Activated T-cell treated with anti-CD3 and anti-CD28 coated beads, Interleukin-2, amount 50 U/mL, for 4 hours (primary cell): ENCODE measurements around the gene VAC14. TPM values are rescaled to one million over a fixed set of nuclear protein-coding genes. Genes with fewer than 3 reads are reported as not detected.

Source experiments
- ATAC-seq, 2 donors: fragments of 200-7000 bp; cut with Tn5 transposase; one replicate each; pipeline ENCODE4 v1.10.0; 2021
- DNase-seq: peaks from one replicate; pipeline ENCODE4 v3.0.0-alpha.2; 2020
- H3K27me3 Mint-ChIP-seq: one replicate; pipeline ENCODE4 v1.8.0; 2021; ENCODE audit warnings: low read depth, mixed read lengths
- H3K36me3 Mint-ChIP-seq: one replicate; pipeline ENCODE4 v1.8.0; 2022; ENCODE audit warnings: mixed read lengths; ENCODE audit not compliant: insufficient read depth
- H3K4me1 Mint-ChIP-seq: one replicate; pipeline ENCODE4 v1.8.0; 2021; ENCODE audit warnings: low read depth, mixed read lengths
- H3K4me3 Mint-ChIP-seq: one replicate; pipeline ENCODE4 v1.8.0; 2021; ENCODE audit warnings: mild to moderate bottlenecking, moderate library complexity, mixed read lengths
- H3K9me3 Mint-ChIP-seq: one replicate; pipeline ENCODE4 v1.8.0; 2021; ENCODE audit warnings: mixed read lengths
- total RNA-seq, 3 donors: library from RNA; stranded (reverse); gene quantifications; one replicate each; pipeline ENCODE4 v1.2.1, GENCODE V29; 2021

Gene VAC14
- total RNA-seq, 3 donors from 2014 or later = 48.3 to 54.5 (median 49.3) TPM

DNA sequence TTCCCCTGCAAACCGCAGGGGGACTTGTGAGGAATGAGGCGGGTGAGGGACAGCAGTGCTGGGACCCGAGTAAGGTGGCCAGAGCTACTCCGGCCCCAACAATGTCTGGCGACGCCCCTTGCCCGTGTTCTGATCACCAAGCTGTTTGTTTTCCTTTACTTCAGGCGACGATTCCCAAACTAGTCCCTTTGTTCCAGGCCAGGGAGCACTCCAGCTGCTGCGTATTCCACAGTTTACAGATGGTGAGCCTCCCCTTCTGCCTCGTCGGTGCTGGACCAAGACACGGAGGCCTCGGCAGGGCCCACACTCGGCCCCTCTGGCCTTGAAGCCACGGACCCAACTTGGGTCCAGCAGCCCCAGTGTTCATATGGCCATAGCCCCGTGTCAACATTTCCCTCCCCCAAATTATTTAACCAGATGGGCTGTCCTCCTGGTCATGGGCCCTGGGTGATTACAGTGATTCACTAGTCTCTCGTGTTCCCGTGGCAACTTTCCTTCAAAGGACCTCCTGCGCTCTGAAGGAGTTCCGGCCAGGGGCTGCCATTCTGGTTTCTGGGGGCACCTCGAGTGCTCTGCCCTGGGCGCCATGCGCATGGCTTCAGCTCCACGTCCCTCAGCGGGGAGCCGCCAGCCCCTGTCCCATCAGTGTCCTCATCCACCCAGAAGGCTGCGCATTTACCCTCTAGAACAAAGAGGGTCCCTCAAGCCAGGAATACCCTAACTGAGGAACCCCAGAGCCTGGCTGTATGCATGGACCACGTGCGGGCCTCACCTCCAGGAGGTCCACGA lies 90.3 kb downstream of the VAC14 start:
- H3K36me3 Mint-ChIP-seq = peaks cover 8% of the 10 kb centered on the region
- H3K4me3 Mint-ChIP-seq = no peak overlapping the region
- no peaks in the 10 kb centered on the region for H3K4me1 Mint-ChIP-seq
- H3K27me3 Mint-ChIP-seq = no peaks in the 10 kb centered on the region
- no peak for ATAC-seq
- H3K9me3 Mint-ChIP-seq = no peaks in the 10 kb centered on the region
- DNase-seq = no peak

DNA sequence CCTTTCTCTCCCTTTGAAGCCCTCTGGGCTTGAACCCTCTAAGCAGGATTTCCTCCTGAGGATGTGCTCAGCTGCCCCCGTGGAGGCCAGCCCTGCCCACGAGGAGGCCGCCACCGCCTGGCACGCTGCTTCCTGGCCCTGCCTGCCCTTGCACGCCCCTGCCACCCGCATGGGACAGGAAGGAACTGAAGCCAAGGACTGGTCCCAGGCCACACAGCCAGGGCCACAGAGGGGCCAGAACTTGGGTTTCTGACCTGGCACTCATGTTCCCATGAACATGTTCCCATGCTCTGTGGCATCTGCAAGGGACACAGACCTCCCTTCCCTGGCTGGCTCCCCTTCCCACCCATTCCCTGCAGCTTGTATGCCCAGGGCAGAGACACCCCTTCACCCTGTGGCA lies 91.0 kb downstream of the VAC14 start:
- no peak for DNase-seq
- ATAC-seq = no peak
- Mint-ChIP-seq H3K36me3 (peaks cover 8% of the 10 kb centered on the region), H3K9me3 (no peaks in the 10 kb centered on the region), H3K27me3 (no peaks in the 10 kb centered on the region), H3K4me3 (no peak overlapping the region), H3K4me1 (no peaks in the 10 kb centered on the region)

DNA sequence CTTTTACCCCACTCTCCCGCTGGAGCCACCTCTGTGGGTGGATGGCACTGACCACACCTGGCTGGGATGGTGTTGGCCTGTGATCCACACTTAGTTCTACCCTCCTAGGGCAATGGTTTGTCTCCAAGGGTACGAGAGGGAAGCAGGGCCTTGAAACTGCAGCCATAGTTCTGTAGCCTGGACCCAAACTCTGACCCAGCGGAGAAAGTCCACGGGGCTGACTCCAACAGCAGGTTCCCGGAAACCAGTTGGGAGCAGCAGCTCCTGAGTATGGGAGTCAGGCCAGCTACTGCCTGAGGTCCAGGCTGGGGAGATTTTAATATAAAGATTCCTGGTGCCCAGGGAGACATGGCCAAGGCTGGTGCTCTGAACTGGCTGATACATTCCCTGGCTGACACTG lies 91.5 kb downstream of the VAC14 start:
- H3K4me3 Mint-ChIP-seq = no peak overlapping the region
- H3K4me1 Mint-ChIP-seq = no peaks in the 10 kb centered on the region
- H3K27me3 Mint-ChIP-seq = no peaks in the 10 kb centered on the region
- ATAC-seq (no peak), DNase-seq (no peak)
- H3K36me3 Mint-ChIP-seq = peaks cover 8% of the 10 kb centered on the region
- no peaks in the 10 kb centered on the region for H3K9me3 Mint-ChIP-seq

GRCh38 chr16:70708366-70709246 lies 92.4 kb downstream of the VAC14 start:
- peaks cover 8% of the 10 kb centered on the region for H3K36me3 Mint-ChIP-seq
- H3K4me1 Mint-ChIP-seq = no peaks in the 10 kb centered on the region
- DNase-seq (no peak), ATAC-seq (no peak)
- no peak overlapping the region for H3K4me3 Mint-ChIP-seq
- no peaks in the 10 kb centered on the region for H3K9me3 Mint-ChIP-seq
- no peaks in the 10 kb centered on the region for H3K27me3 Mint-ChIP-seq

DNA sequence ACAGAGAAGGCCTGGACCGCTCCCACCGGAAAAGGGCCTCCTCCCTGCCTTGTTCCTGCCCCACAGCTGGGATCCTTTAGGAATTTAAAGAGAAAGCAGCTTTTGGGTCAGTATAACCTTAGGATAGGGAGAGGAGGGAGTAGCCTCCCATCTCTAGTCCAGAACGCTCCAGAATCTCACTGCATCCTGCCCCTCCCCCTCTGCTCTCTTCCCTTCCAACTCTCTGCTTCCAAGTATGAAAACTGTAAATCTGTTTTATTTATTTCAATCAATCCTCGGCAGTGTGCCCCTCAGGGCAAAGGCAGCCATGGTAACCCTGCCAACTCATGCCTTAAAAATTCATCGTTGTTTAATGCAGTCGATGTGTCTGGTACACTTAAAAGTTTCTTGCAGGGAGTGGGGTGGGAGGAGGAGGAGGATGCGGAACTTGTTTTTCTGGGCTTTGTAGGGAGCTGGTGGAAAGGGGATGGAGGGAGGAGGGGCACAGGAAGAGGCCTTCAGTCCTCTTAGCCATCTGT lies 94.0 kb downstream of the VAC14 start:
- H3K9me3 Mint-ChIP-seq = no peaks in the 10 kb centered on the region
- DNase-seq (no peak), ATAC-seq (no peak)
- no peaks in the 10 kb centered on the region for H3K27me3 Mint-ChIP-seq
- H3K4me3 Mint-ChIP-seq = no peak overlapping the region
- no peaks in the 10 kb centered on the region for H3K4me1 Mint-ChIP-seq
- H3K36me3 Mint-ChIP-seq = peaks cover 8% of the 10 kb centered on the region

- ATAC-seq = no peak
- H3K4me3 Mint-ChIP-seq = no peak overlapping the region
These were observed 95.9 kb downstream of the VAC14 start for GRCh38 chr16:70705056-70705455.

DNA sequence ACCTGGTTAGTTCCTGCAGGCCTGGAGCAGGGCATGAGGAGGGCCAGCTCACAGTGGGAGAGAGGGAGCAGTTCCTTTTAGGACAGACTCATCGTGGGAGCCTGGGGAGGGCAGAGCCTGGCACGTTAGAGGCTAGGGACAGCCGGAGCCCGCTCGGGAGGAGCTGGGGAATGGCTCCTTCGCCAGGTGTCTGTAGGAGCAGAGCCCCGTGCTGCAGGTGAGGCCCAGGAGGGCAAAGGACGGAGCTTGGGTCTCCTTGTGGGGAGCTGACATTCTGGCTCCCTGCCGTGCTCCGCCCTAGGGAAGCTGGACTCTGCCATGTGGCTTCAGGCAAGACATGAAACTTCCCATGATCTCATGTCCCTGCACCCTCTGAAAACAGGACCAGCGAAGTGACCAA lies 96.4 kb downstream of the VAC14 start:
- H3K9me3 Mint-ChIP-seq = no peaks in the 10 kb centered on the region
- ATAC-seq (no peak), DNase-seq (no peak)
- no peaks in the 10 kb centered on the region for H3K27me3 Mint-ChIP-seq
- H3K4me3 Mint-ChIP-seq = no peak overlapping the region
- peaks cover 2% of the 10 kb centered on the region for H3K4me1 Mint-ChIP-seq
- H3K36me3 Mint-ChIP-seq = peaks cover 6% of the 10 kb centered on the region

More at GRCh38 chr16:70705056-70705455, 95.9 kb downstream of the VAC14 start:
- Mint-ChIP-seq H3K4me1 (peaks cover 2% of the 10 kb centered on the region), H3K36me3 (peaks cover 6% of the 10 kb centered on the region), H3K9me3 (no peaks in the 10 kb centered on the region), H3K27me3 (no peaks in the 10 kb centered on the region)
- no peak for DNase-seq

GRCh38 chr16:70703835-70704381 lies 97.0 kb downstream of the VAC14 start:
- Mint-ChIP-seq H3K36me3 (peaks cover 11% of the 10 kb centered on the region), H3K9me3 (no peaks in the 10 kb centered on the region), H3K4me3 (no peak overlapping the region), H3K4me1 (peaks cover 2% of the 10 kb centered on the region), H3K27me3 (no peaks in the 10 kb centered on the region)
- ATAC-seq (no peak), DNase-seq (no peak)

GRCh38 chr16:70703041-70703834 lies 97.7 kb downstream of the VAC14 start:
- DNase-seq (no peak), ATAC-seq (no peak)
- no peaks in the 10 kb centered on the region for H3K9me3 Mint-ChIP-seq
- peaks cover 2% of the 10 kb centered on the region for H3K4me1 Mint-ChIP-seq
- H3K27me3 Mint-ChIP-seq = no peaks in the 10 kb centered on the region
- no peak overlapping the region for H3K4me3 Mint-ChIP-seq
- H3K36me3 Mint-ChIP-seq = peaks cover 7% of the 10 kb centered on the region

- ATAC-seq (no peak), DNase-seq (no peak)
- Mint-ChIP-seq H3K4me3 (no peak overlapping the region), H3K9me3 (no peaks in the 10 kb centered on the region), H3K36me3 (peaks cover 7% of the 10 kb centered on the region), H3K27me3 (no peaks in the 10 kb centered on the region), H3K4me1 (peaks cover 2% of the 10 kb centered on the region)
These were observed 98.3 kb downstream of the VAC14 start for GRCh38 chr16:70702624-70703023.

- Mint-ChIP-seq H3K4me3 (no peak overlapping the region), H3K27me3 (no peaks in the 10 kb centered on the region), H3K4me1 (peaks cover 2% of the 10 kb centered on the region), H3K9me3 (no peaks in the 10 kb centered on the region), H3K36me3 (peaks cover 7% of the 10 kb centered on the region)
- DNase-seq (no peak), ATAC-seq (no peak)
These were observed 99.0 kb downstream of the VAC14 start for GRCh38 chr16:70701998-70702397.

DNA sequence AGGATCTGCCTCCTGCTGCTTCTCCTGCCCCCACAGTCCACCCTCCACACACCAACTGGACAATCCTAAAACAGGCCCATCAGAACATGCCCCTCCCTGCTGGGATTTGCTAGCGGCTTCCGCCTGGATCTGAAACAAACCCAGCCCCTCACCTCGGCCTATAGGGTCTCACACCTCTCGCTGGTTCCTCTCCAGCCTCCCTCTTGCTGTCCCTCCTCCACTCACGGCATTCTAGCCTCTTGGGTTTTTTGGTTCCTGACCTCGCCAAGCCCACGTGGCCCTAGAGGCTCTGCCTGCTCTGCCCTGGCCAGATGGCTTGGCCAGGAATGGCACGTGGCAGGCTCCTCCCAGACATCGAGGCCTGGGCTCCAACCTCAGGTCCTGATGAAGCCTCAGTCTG lies 99.4 kb downstream of the VAC14 start:
- ATAC-seq = no peak
- Mint-ChIP-seq H3K4me1 (peaks cover 6% of the 10 kb centered on the region), H3K36me3 (peaks cover 7% of the 10 kb centered on the region)

GRCh38 chr16:70701036-70701435 lies 99.9 kb downstream of the VAC14 start:
- Mint-ChIP-seq H3K4me1 (peaks cover 9% of the 10 kb centered on the region), H3K36me3 (peaks cover 7% of the 10 kb centered on the region), H3K4me3 (no peak overlapping the region), H3K9me3 (no peaks in the 10 kb centered on the region), H3K27me3 (no peaks in the 10 kb centered on the region)
- DNase-seq (no peak), ATAC-seq (no peak)

More for the DNA sequence above, 99.4 kb downstream of the VAC14 start:
- no peak for DNase-seq
- Mint-ChIP-seq H3K4me3 (no peak overlapping the region), H3K27me3 (no peaks in the 10 kb centered on the region), H3K9me3 (no peaks in the 10 kb centered on the region)
